Esophagus squamous epithelium (tissue), 4 donors: ENCODE results near the gene FOXO3.

Source experiments
- CTCF ChIP-seq, 6 experiments: fragments of 450-650 bp in 4 of 6; fragments of 200-600 bp in 2 of 6; sonication (generic) in 2 of 6; IDR thresholded peaks; one replicate each; pipeline ENCODE4 v1.5.1; 2016 to 2019; ENCODE audit warnings: antibody characterized with exemption in 6 of 6, mild to moderate bottlenecking in 4 of 6, moderate library complexity in 4 of 6
- POLR2A ChIP-seq, 4 donors: fragments of 450-650 bp; IDR thresholded peaks; one replicate each; pipeline ENCODE4 v1.6.1; 2017; ENCODE audit warnings: antibody characterized with exemption in 4 of 4, mild to moderate bottlenecking in 4 of 4, moderate library complexity in 3 of 4

- TF ChIP-seq CTCF (IDR thresholded peaks at IDR 0.05) (no peak), POLR2A (IDR thresholded peaks at IDR 0.05) (no peak)
Observed at GRCh38 chr6:108638993-108639392, 78.3 kb downstream of the FOXO3 start.
